Stomach smooth muscle (tissue), 2 donors: ENCODE measurements around the gene PRR7.
A peak's percentile ranks its signal among the peaks of the same experiment; 100 is the strongest.

Source experiments
- H3K27ac ChIP-seq: one replicate; pipeline ENCODE4 v1.7.0; 2013; ENCODE audit warnings: mild to moderate bottlenecking, low read length, inconsistent platforms
- H3K27me3 ChIP-seq, 2 donors: one replicate each; pipeline ENCODE4 v1.7.0; 2013; ENCODE audit warnings: low read length in 2 of 2; ENCODE audit not compliant: insufficient read depth in 2 of 2, control insufficient read depth in 1 of 2
- H3K36me3 ChIP-seq, 2 donors: one replicate each; pipeline ENCODE4 v1.7.0; 2013; ENCODE audit warnings: low read length in 2 of 2; ENCODE audit not compliant: control insufficient read depth in 2 of 2, insufficient read depth in 2 of 2
- H3K4me1 ChIP-seq: one replicate; pipeline ENCODE4 v1.7.0; 2013; ENCODE audit warnings: low read length; ENCODE audit not compliant: control insufficient read depth, insufficient read depth
- H3K4me3 ChIP-seq, 2 donors: one replicate each; pipeline ENCODE4 v1.7.0; 2013; ENCODE audit warnings: low read length in 2 of 2
- H3K9ac ChIP-seq, 2 donors: one replicate each; pipeline ENCODE4 v1.7.0; 2013; ENCODE audit warnings: low read length in 2 of 2, mild to moderate bottlenecking in 1 of 2
- H3K9me3 ChIP-seq, 2 donors: one replicate each; pipeline ENCODE4 v1.7.0; 2013; ENCODE audit warnings: low read length in 2 of 2; ENCODE audit not compliant: control insufficient read depth in 2 of 2
- donor health status: healthy.
- donor health status: Pancreatic carcinoma.

The PRR7 gene

GRCh38 chr5:177446200-177447065 lies at the start of gene PRR7:
Gene PRR7, plus strand, starts transcription at chr5:177446814. Its CDS starts 8,254 bp downstream, at chr5:177455068.
- Histone ChIP-seq H3K9ac (no peak within 1 kb of the TSS), H3K9me3 (no peaks in the 10 kb centered on the region), H3K4me1 (peaks cover 21% of the 10 kb centered on the region), H3K27ac (no peak within 1 kb of the TSS), H3K36me3 (no peaks in the 10 kb centered on the region), H3K4me3 (peak within 1 kb of the TSS; percentile 52 to 79), H3K27me3 (peaks cover 10 to 28% of the 10 kb centered on the region in 2 donors)

- no peak overlapping the region for H3K4me3 ChIP-seq
- H3K9ac ChIP-seq = no peak overlapping the region
- no peaks in the 10 kb centered on the region for H3K9me3 ChIP-seq
- peaks cover 20% of the 10 kb centered on the region for H3K4me1 ChIP-seq
- no peak overlapping the region for H3K27ac ChIP-seq
- H3K36me3 ChIP-seq = no peaks in the 10 kb centered on the region
- H3K27me3 ChIP-seq = peaks cover 55 to 67% of the 10 kb centered on the region in 2 donors
Measured at GRCh38 chr5:177397875-177398390, 48.7 kb upstream of the PRR7 start.

- H3K36me3 ChIP-seq = no peaks in the 10 kb centered on the region
- peaks cover 42% of the 10 kb centered on the region for H3K4me1 ChIP-seq
- H3K27me3 ChIP-seq = peaks cover 67 to 89% of the 10 kb centered on the region in 2 donors
- H3K9me3 ChIP-seq = no peaks in the 10 kb centered on the region
- H3K27ac ChIP-seq = no peak within 1 kb of the TSS
- no peak within 1 kb of the TSS for H3K4me3 ChIP-seq
- H3K9ac ChIP-seq = no peak within 1 kb of the TSS
Measured at GRCh38 chr5:177399997-177400868, 46.4 kb upstream of the PRR7 start, which contains the start of gene PFN3. Gene PFN3, minus strand, starts transcription at chr5:177400661. Its CDS starts 85 bp downstream, at chr5:177400576.

- H3K27me3 ChIP-seq = peaks cover 67 to 84% of the 10 kb centered on the region in 2 donors
- no peak overlapping the region for H3K9ac ChIP-seq
- no peaks in the 10 kb centered on the region for H3K36me3 ChIP-seq
- H3K4me1 ChIP-seq = peaks cover 42% of the 10 kb centered on the region
- H3K27ac ChIP-seq = no peak overlapping the region
- H3K9me3 ChIP-seq = no peaks in the 10 kb centered on the region
- peak overlapping the region in 1 of 2 donors; percentile 8 for H3K4me3 ChIP-seq
Measured at GRCh38 chr5:177402271-177403043, 44.2 kb upstream of the PRR7 start.

- Histone ChIP-seq H3K9ac (no peak overlapping the region), H3K4me3 (peak overlapping the region; percentile 38 to 74), H3K9me3 (no peaks in the 10 kb centered on the region), H3K27ac (no peak overlapping the region), H3K27me3 (peaks cover 60 to 77% of the 10 kb centered on the region in 2 donors), H3K36me3 (no peaks in the 10 kb centered on the region), H3K4me1 (peaks cover 42% of the 10 kb centered on the region)
Measured at GRCh38 chr5:177403102-177403791, 43.4 kb upstream of the PRR7 start.

- H3K27me3 ChIP-seq = peaks cover 53 to 69% of the 10 kb centered on the region in 2 donors
- H3K9ac ChIP-seq = peak overlapping the region in 1 of 2 donors; percentile 4
- no peaks in the 10 kb centered on the region for H3K9me3 ChIP-seq
- H3K36me3 ChIP-seq = no peaks in the 10 kb centered on the region
- peak overlapping the region; percentile 48 to 74 for H3K4me3 ChIP-seq
- H3K27ac ChIP-seq = no peak overlapping the region
- H3K4me1 ChIP-seq = peaks cover 42% of the 10 kb centered on the region
Measured at GRCh38 chr5:177403792-177404640, 42.6 kb upstream of the PRR7 start.

- H3K27me3 ChIP-seq = peaks cover 51 to 62% of the 10 kb centered on the region in 2 donors
- no peaks in the 10 kb centered on the region for H3K9me3 ChIP-seq
- H3K36me3 ChIP-seq = no peaks in the 10 kb centered on the region
- peaks cover 40% of the 10 kb centered on the region for H3K4me1 ChIP-seq
- H3K27ac ChIP-seq = no peak overlapping the region
- peak overlapping the region in 1 of 2 donors; percentile 4 for H3K9ac ChIP-seq
- peak overlapping the region; percentile 48 to 74 for H3K4me3 ChIP-seq
Measured at GRCh38 chr5:177404641-177405179, 41.9 kb upstream of the PRR7 start.

- peaks cover 48 to 56% of the 10 kb centered on the region in 2 donors for H3K27me3 ChIP-seq
- no peak overlapping the region for H3K9ac ChIP-seq
- no peaks in the 10 kb centered on the region for H3K36me3 ChIP-seq
- H3K9me3 ChIP-seq = no peaks in the 10 kb centered on the region
- H3K4me3 ChIP-seq = no peak overlapping the region
- H3K4me1 ChIP-seq = peaks cover 34% of the 10 kb centered on the region
- no peak overlapping the region for H3K27ac ChIP-seq
Measured at GRCh38 chr5:177405312-177405711, 41.3 kb upstream of the PRR7 start.

GRCh38 chr5:177405805-177406204 lies 40.8 kb upstream of the PRR7 start:
- Histone ChIP-seq H3K27me3 (peaks cover 44 to 51% of the 10 kb centered on the region in 2 donors), H3K9me3 (no peaks in the 10 kb centered on the region), H3K4me1 (peaks cover 31% of the 10 kb centered on the region), H3K27ac (no peak overlapping the region), H3K36me3 (no peaks in the 10 kb centered on the region), H3K4me3 (no peak overlapping the region), H3K9ac (no peak overlapping the region)
